Stimulated activated CD4-positive, alpha-beta T cell treated with anti-CD3 and anti-CD28 coated beads, Interleukin-2, amount 100 ng/mL, for 4 hours (primary cell): ENCODE measurements around the gene PSMD4.
"Not testable (repeated sequence)": the region's sequence is repeated elsewhere in the genome, so short reads cannot be mapped to it uniquely, and the experiment has no call there.

ENCODE experiments used
- DNase-seq: peaks from one replicate; pipeline ENCODE4 v3.0.0-alpha.2; 2020; ENCODE audit warnings: low read depth

Gene PSMD4

DNA sequence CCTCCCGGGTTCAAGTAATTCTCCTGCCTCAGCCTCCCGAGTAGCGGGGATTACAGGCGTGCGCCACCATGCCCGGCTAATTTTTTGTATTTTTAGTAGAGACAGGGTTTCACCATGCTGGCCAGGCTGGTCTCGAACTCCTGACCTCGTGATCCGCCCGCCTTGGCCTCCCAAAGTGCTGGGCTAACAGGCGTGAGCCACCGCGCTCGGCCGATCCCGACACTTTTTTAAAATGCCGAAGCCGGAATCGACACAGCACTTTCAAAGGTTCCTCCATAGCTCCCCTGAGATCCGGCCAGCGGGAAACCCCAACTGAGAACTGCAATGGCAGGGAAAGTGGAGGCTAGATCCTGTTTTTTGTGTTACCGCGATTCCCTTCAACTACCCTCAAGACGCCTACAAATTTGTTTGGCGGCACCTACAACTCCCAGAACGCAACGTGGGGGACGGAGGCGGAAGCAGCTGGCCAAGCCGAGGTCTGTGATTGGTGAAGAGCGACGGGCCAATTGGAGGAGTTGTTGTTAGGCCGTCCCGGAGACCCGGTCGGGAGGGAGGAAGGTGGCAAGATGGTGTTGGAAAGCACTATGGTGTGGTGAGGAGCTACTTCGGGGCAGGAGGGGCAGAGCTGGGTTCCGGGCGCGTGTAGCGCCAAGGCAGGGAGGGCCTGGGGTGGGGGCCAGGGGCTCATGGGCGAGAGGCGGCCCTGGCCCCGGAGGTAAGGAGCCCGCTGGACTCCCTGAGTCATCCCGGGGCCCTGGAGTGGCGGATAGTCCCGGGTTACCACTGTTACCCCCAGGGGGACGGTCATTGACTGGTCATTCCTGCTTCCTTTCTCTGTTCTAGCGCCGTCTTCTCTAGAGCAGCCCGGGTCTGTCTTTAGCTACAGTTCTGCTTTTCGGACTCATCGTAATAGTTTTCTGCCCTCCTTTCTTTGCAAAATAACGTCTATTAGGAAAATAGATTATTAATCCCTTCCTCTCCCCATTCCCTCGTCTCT lies at the start of gene PSMD4:
PSMD4 (plus strand) TSS at position 518 of the 997 bp plus-strand sequence; CDS start at position 567, 49 bp downstream.
- peak; percentile 89 for DNase-seq

DNA sequence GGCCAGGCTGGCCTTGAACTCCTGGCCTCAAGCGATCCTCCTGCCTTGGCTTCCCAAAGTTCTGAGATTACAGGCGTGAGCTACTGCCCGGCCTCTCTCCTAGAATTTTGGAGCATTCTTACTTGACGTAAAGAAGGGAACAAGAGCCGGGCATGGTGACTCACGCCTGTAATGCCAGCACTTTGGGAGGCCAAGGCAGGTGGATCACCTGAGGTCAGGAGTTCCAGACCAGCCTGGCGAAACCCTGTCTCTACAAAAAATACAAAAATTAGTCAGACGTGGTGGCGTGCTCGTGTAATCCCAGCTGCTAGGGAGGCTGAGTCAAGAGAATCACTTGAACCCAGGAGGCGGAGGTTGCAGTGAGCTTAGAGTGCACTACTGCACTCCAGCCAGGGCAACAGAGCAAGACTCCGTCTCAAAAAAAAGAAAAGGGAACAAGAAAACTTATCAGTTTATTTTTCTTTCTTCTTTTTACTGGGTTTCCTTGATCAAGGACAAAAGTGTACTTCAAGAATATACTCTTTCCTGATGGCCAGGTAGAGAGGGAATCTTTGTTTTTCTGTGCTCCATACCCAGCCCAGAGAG lies 49.1 kb upstream of the PSMD4 start:
- not testable (repeated sequence) for DNase-seq

DNA sequence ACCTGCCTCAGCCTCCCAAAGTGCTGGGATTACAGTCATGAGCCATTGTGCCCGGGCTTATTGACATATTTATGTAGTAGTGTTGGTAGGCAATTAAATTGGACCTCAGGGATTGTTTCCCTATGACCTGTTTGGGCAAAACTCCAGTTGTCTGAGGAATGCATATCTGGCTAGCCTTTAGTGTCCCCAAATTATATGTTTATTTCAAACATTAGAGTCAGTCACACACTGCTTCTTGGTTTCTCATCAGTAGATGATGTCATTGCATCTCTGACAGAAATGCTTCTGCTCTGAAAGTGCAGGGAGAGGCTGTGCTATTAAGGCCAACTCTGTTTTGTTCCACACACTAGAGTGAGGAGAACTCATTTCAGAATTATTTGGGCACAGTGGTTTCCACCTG lies 43.7 kb upstream of the PSMD4 start:
- DNase-seq: no peak

DNA sequence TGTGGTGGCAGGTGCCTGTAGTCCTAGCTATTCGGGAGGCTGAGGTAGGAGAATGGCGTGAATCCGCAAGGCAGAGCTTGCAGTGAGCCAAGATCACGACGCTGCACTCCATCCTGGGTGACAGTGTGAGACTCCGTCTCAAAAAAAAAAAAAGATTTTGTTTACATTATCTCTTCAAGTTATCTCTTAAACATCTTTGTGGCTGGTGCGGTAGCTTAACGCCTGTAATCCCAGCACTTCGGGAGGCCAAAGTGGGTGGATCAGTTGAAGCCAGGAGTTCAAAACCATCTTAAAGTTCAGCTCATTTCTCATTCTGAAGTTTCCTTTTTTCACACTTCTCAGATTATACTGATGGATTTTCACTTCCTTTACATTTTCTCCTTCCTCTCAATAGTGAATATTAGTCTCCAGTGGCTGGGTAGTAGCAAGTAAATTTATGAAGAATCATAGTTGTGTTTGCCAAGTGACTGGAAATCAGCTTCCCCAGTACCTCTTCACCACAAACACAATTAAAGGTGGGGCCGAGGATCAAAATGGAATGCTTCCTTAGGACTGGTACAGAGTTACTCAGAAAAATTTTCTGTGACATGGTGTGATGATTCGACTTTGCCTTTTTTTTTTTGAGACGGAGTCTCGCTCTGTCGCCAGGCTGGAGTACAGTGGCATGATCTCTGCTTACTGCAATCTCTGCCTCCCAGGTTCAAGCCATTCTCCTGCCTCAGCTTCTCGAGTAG lies 42.4 kb upstream of the PSMD4 start:
- no peak for DNase-seq

DNA sequence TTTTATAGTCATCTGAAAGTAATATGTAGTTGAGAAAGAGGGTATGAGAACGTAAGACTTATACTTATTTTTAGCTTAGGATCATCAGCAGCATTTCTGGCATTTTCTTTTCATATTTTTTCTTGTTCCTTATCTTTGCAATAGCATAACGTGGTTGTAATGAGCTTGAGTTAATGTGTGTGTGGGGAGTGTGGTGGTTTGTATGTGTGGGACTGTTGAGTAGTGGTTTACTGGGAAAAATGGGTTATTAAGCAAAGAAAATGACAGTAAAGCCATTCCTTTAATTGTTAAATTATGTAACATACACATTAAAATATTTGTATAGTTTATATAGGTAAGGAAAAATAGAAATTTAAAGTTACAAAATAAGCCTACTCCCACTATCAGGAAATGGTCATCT lies 41.0 kb upstream of the PSMD4 start:
- DNase-seq: no peak

DNA sequence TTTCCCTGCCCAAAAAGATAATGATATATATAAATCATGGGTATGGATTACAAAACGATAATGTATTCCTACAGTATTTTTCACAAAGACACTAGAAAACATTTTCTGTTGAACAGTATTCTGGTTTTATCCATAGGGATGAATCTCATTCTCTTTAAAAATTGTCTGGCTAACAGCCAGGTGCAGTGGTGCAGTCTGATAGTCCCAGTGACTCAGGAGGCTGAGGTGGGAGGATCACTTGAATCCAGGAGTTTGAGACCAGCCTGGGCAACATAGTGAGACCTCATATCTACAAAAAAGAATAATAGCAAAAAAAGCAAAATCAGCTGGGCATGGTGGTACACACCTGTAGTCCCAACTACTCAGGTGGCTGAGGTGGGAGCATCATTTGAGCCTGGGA lies 32.9 kb upstream of the PSMD4 start:
- DNase-seq: no peak

DNA sequence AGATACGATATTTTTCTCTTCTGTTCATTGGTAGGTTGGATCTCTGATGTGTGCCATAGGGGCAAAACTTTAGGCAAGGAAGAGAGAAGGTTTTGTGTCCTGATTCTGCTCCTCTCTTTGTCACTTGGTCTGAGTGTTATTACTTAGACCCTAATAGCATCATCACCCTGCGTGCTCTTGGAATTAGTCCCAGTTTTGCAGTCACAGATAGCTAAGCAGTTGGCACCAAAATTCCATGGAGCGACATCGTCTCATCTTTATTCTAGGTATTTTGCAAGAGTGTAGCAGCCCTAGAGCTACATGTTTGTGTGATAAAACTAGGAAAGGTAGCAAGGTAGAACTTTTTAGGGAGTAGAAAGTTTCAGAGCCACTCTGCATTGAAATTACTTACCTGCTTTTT lies 32.4 kb upstream of the PSMD4 start:
- DNase-seq: no peak

DNA sequence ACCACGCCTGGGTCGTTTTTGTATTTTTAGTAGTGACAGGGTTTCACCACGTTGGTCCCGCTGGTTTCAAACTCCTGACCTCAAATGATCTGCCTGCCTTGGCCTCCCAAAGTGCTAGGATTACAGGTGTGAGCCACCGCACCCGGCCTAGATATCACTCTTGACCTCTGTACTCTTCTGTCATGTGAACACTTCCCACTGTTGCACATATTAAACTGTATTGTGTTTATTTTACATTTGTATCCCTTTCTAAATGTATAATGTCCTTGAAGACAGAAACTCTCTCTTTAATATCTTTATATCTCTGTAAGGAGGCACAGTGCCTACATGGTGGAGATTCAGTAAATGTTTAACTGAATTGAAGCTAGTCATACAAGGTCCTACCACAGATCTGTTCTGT lies 19.3 kb upstream of the PSMD4 start:
- DNase-seq: no peak

DNA sequence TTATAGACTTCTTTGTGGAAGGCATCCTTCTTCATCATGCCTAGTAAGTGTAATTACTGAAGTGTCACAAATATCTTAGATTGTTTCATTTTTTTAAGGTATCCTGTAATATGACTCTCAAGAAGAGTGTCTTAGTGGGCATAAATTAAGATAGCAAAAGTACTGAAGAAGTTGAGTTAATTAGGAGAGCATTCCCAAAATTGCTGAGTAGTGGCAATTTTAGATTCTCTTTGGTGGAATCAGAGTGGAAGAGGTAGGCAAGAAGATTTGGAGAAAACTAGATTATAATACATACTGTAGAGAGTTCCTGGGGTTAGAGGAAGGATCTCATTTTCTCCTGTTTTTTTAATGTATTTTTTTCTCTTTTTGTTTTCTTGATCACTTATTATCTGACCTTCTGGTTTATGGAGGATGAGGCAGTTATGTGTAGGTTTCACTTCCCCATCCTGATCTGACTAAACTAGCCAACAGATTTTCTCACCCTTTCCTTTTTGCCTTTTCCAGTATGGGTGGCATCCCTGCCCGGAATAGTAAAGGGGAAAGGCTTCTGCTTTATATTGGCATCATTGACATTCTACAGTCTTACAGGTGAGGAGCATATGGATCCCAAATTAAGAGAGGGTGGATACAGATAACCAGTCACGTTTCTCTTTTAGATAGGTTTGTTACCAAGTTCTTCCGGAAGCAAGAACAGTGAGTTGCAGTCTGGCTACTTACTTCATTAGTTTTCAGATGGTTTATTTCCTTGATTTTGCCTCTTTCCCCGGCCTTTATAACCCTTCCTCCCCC lies 16.7 kb upstream of the PSMD4 start:
- no peak for DNase-seq

DNA sequence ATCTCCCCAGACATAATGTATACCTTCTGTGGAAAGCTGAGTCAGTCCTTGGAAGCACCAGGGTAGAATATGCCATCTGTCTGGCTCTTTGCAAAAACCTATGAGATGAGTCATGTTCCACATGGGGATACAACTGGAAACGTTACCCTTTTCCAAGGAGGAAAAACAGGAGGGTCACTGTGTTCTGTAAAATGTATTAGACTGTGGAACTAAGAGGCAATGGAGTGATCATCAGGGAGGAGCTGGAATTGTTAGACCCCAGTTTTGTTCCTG lies 16.1 kb upstream of the PSMD4 start:
- DNase-seq: no peak

DNA sequence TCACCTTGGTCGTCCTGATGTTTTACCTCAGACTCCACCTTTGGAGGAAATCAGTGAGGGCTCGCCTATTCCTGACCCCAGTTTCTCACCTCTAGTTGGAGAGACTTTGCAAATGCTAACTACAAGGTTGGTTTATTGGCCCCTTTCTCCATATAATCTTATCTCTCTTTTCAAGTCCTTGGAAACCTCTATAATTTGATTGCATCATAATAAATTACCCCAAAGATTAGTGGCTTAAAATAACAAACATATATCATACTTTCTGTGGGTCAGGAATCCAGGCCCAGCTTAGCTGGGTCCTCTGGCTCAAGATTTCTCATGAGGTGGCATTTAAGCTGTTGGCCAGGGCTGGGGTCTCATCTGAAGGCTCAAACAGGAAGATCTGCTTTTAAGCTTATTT lies 12.1 kb upstream of the PSMD4 start:
- no peak for DNase-seq

DNA sequence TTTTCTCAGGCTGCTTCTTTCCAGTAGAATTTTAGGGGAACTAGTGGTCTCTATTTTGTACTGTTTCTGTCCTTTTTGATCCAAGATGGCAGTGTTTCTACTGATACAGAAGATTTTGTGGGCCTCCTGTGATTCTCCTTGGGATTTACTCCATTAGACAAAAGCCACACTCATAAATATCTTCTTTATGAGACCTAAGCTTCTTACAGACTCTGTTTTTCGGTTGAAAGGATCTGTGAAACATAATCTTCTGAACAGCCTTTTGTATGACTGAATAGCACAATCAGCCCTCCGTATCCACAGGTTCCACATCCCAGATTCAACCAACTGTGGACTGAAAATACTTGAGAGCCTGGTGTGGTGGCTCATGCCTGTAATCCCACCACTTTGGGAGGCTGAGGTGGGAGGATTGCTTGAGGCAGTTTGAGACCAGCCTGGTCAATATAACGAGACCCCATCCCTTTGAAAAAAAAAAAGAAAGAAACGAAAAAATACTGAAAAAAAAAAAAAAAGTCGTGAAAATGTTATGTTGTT lies 10.8 kb upstream of the PSMD4 start:
- DNase-seq: no peak

DNA sequence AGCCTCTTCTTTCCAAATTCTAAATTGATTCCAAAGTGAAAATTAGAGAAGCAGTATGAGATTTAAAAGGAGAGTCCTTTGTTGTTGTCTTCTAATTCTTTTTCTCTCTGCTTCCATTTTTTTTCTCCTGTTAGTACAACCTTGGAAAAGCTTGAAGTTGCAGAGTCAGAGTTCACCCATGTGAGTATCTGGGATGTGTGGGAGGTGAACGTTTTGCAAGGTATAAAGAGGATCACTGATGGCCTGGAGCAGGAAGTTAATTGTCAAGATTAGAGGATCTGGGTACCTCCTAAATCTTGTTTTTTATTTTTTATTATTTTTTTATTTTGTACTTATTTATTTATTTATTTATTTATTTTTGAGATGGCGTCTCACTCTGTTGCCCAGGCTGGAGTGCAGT lies 7.7 kb upstream of the PSMD4 start:
- DNase-seq: no peak

DNA sequence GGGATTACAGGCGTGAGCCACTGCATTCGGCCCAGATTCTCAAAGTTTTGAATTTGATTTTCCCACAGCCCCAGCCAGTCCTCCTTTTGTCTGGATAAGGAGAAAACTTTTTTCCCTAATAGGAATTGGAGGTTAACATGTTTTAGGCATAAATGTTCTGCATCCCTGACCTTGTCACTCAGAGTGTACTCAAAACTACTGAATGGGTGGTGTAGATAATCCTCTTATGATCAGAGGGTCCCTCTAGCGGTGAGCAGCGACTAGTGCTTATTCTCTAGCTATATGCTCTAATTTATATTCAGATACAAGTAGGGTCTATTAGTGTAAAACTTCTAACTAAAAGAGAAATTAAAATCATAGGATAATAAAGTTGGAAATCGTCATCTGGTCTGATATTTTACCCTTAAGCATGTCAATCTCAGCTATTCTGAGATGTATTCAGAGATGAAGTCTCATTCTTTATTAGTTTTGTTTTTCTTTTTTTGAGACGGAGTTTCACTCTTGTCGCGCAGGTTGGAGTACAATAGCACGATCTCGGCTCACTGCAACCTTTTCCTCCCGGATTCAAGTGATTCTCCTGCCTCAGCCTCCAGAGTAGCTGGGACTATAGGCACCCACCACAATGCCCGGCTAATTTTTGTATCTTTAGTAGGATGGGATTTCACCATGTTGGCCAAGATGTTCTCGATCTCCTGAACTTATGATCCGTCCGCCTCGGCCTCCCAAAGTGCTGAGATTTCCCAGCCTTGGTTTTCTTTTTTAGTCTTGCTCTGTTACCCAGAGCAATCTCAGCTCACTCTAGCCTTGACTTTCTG lies 2.7 kb upstream of the PSMD4 start:
- peak; percentile 56 for DNase-seq

DNA sequence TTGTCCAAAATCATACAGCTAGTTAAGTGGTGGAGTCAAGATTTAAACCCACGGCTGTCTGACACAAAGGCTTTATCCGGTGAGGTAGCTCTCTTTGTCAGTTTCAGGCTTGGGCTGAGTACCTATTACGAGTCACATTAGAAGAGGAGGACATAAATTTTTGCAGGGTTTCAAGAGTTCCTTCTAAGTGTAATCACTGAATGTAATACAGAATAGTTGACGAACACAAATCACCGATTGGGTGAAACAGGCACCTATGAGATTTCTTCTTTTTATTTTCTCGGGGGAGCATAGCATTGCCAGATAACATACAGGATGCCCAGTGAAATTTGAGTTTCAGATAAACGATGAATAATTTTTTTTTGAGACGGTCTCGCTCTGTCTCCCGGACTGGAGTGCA lies 847 bp downstream of the PSMD4 start:
- no peak for DNase-seq

DNA sequence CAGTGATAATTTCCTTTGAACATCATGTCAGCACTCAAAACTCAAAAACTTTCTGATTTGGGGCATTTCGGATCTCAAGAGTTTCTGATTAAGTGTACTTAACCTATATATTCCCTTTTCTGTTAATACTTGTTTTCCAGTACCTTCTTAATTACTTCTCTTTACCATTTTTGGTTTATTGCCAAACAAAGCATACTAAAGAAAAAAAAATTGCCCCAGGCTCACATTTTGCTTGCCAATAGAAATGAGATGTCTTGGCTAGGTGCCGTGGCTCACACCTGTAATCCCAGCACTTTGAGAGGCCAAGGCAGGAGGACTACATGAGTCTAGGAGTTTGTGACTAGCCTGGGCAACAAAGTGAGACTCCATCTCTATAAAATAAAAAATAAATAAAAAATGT lies 4.8 kb downstream of the PSMD4 start:
- no peak for DNase-seq

DNA sequence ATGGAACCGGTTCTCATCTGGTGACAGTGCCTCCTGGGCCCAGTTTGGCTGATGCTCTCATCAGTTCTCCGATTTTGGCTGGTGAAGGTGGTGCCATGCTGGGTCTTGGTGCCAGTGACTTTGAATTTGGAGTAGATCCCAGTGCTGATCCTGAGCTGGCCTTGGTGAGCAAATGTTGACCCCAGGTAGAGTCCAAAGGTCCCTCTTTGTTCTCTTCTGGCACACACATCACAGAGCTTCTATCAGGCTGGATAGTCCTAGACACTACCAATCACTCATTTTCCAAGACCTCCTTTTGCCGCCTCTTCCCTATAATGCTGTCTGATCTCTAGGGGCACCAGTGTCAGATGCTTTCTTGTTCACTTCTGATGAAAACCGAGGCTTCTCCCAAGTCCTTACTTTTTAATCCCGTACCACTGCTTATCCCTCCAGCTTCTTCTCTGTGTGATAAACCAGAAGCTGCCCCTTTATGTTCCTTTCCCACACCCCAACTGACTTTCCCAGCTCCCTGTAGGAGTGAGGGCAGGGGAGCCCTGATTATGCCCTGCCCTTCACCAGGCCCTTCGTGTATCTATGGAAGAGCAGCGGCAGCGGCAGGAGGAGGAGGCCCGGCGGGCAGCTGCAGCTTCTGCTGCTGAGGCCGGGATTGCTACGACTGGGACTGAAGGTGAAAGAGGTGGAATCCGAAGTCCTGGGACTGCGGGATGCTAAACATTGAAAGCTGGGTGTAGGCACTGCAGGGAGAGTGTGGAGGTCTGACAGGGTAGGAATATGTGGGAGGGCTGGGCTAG lies 11.1 kb downstream of the PSMD4 start:
- no peak for DNase-seq

DNA sequence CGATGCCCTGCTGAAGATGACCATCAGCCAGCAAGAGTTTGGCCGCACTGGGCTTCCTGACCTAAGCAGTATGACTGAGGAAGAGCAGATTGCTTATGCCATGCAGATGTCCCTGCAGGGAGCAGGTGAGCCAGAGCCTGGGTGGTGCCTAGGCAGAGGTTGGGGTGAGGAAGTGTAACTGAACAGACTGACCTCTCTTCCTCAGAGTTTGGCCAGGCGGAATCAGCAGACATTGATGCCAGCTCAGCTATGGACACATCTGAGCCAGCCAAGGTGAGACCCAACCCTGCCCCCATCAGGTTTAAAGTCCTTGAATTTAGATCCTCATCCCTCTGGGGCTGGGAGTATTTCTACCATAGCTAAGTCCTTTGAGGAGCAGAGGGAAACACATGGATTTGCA lies 11.8 kb downstream of the PSMD4 start:
- DNase-seq: no peak

DNA sequence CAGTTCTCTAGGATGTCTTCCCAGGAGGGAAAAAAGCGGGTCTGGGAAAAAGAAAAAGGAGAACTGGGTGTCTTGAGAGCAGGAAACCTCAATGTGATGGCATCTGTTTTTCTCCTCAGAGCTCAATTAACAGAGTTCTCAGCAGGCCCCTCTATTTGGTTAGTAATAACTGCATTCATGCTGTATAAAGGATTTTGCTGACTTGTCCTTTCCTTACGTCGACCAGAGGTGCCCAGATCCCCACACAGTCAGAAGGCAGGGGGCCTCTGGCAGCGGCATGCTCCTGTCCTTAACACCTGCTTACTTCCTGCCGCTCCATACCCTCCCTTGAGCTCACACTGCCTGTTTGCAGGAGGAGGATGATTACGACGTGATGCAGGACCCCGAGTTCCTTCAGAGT lies 12.3 kb downstream of the PSMD4 start:
- no peak for DNase-seq

DNA sequence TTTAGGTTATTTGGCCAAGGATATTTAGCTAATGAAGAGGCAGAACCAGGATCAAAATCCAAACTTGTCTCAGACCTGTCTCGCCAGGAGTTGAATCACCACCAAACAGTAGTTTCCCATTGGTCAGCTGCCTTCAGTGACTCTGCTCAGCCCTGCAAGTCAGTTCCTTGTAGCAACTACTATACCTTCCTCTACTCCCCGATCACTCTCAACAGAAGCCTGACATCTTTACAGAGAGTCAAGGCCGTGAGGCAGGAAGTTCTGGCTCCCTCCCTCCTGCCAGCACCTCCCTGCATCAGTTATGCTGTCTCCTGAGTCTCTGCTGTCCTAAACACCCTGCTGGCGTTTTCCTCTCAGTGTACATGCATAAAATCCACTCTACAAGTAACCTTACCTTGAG lies 13.2 kb downstream of the PSMD4 start:
- DNase-seq: no peak
